Measurements from ENCODE around the gene ZNF813. TPM values are rescaled to one million over a fixed set of nuclear protein-coding genes. Genes with fewer than 3 reads are reported as not detected.
A peak's percentile ranks its signal among the peaks of the same experiment; 100 is the strongest.

ZNF813 gene
- total and polyA plus RNA-seq, 2 donors (not counting 1 experiment from before 2014, with no cell fraction given) = 1.2 to 10.8 TPM

DNA sequence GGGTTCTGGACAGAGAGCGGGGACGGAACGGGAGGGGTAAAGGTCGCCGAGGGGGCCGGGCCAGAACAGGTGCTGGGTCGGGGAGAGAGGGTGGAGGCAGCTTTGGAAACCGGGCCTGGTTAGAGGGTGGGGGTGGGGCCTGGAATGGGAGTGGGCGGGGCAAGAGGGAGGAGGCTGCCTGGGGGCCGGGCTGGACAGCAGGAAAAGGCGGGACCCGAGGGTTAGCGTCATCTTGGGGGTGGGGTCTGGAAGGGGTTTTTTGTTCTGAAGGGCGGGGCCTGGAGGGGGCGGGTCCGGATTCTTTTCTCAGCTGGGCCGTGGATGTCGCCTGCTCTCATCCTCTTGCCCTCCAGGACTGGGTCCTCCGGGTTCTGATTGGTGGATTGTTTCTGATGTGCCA, 4.3 kb upstream of the ZNF813 start:
- 22% methylated on average over 13 of the region's 19 CpGs for WGBS (ENCODE audit: insufficient coverage)
- Mint-ChIP-seq H3K4me3 (no peak overlapping the region), H3K27me3 (peaks cover 18% of the 10 kb centered on the region), H3K9me3 (ENCODE audit: insufficient read depth) (peaks cover 19% of the 10 kb centered on the region), H3K27ac (no peak overlapping the region), H3K4me1 (peaks cover 17% of the 10 kb centered on the region)
- ATAC-seq (ENCODE audit: low read depth) (no peak), DNase-seq (peak; percentile 34)
- ChIA-PET CTCF (interaction anchor here (0.7 kb wide), 1 partner anchor 55 kb away, joined by 3 read pairs; no protein-coding TSS in a partner anchor), POLR2A (no interaction called here)
- Histone ChIP-seq H3K36me3 (replicated peaks in 1 of 2; ENCODE audit: control extremely low read depth in 1 of 2, control insufficient read depth in 1 of 2, extremely low read depth in 1 of 2, insufficient read depth in 2 of 2, low read length in 1 of 2) (no peaks in the 10 kb centered on the region), H2AFZ (ENCODE audit: insufficient read depth, low read depth, low read length, poor library complexity, severe bottlenecking) (no peak overlapping the region), H3K79me2 (ENCODE audit: control insufficient read depth, insufficient read depth, low read length) (no peaks in the 10 kb centered on the region), H3K4me2 (replicated peaks; ENCODE audit: low read depth, low read length, poor library complexity, severe bottlenecking) (no peak overlapping the region), H3K27me3 (replicated peaks in 1 of 4; ENCODE audit: control extremely low read depth in 1 of 4, control insufficient read depth in 3 of 4, insufficient read depth in 4 of 4, low read length in 3 of 4) (peaks cover 0 to 27% (median 6%) of the 10 kb centered on the region in 4 experiments), H3K27ac (ENCODE audit: low read length in 2 of 2) (no peak overlapping the region), H3K4me1 (ENCODE audit: control insufficient read depth in 2 of 2, insufficient read depth in 2 of 2, low read length in 2 of 2) (peaks cover 3 to 10% of the 10 kb centered on the region in 2 donors), H4K20me1 (ENCODE audit: control insufficient read depth, insufficient read depth, low read length, poor library complexity, severe bottlenecking) (no peaks in the 10 kb centered on the region), H3K9me3 (ENCODE audit: control extremely low read depth in 1 of 3, control insufficient read depth in 2 of 3, insufficient read depth in 1 of 3, low read length in 2 of 3) (peaks cover 6 to 56% (median 27%) of the 10 kb centered on the region in 3 donors), H3K9ac (ENCODE audit: low read length) (no peak overlapping the region), H3K4me3 (ENCODE audit: control extremely low read depth in 1 of 5, extremely low read depth in 1 of 5, insufficient read depth in 1 of 5, low read depth in 2 of 5, low read length in 4 of 5) (no peak overlapping the region)
- intact Hi-C loops (cut with micrococcal nuclease) = no loop called here
- TF ChIP-seq, protein P1, sequence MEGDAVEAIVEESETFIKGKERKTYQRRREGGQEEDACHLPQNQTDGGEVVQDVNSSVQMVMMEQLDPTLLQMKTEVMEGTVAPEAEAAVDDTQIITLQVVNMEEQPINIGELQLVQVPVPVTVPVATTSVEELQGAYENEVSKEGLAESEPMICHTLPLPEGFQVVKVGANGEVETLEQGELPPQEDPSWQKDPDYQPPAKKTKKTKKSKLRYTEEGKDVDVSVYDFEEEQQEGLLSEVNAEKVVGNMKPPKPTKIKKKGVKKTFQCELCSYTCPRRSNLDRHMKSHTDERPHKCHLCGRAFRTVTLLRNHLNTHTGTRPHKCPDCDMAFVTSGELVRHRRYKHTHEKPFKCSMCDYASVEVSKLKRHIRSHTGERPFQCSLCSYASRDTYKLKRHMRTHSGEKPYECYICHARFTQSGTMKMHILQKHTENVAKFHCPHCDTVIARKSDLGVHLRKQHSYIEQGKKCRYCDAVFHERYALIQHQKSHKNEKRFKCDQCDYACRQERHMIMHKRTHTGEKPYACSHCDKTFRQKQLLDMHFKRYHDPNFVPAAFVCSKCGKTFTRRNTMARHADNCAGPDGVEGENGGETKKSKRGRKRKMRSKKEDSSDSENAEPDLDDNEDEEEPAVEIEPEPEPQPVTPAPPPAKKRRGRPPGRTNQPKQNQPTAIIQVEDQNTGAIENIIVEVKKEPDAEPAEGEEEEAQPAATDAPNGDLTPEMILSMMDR (IDR thresholded peaks at IDR 0.05) = no peak
- no peak for TF ChIP-seq EZH2 (IDR thresholded peaks at IDR 0.05; ENCODE audit: borderline replicate concordance, insufficient read depth, low read depth, low read length, poor library complexity, severe bottlenecking)

DNA sequence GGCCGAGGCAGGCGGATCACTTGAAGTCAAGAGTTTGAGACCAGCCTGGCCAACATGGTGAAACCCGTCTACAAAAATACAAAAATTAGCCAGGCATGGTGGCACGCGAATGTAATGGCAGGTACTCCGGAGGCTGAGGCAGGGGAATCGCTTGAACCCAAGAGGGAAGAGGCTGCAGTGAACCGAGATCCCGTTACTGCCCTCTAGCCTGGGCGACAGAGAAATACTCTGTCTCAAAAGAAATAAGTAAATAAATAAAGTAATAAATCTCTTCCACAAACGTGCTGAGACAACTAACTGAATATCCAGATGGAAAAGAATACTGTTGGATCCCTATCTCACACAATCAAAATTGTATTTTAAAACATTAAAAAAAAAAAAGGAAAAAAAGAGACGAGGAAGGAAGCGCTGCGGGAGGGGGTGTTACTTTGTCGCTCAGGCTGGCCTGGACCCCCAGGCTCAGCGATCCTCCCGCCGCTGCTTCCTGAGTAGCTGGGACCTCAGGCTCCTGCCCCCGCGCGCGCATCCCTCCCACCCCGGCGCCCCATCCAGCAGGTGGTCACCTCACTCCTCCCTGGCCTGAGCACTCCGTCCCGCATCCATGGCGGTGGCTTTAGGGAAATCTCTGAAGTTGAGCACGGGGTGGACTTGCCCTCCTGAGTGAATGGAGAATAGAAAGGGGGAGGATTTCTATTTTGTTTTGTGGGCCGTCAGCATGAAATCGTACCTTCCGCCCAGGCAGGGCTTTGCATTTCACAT, 628 bp upstream of the ZNF813 start:
- no peaks in the 10 kb centered on the region for H4K20me1 ChIP-seq (ENCODE audit: control insufficient read depth, insufficient read depth, low read length, poor library complexity, severe bottlenecking)
- Mint-ChIP-seq H3K4me1 (peaks cover 29% of the 10 kb centered on the region), H3K27me3 (peaks cover 18% of the 10 kb centered on the region), H3K9me3 (ENCODE audit: insufficient read depth) (peaks cover 5% of the 10 kb centered on the region), H3K27ac (peak overlapping the region; percentile 91), H3K4me3 (peak overlapping the region; percentile 97)
- H3K4me3 ChIP-seq (ENCODE audit: control extremely low read depth in 1 of 5, extremely low read depth in 1 of 5, insufficient read depth in 1 of 5, low read depth in 2 of 5, low read length in 4 of 5) = peak overlapping the region; percentile 32 to 79 (median 73)
- intact Hi-C loops (cut with micrococcal nuclease) = loop anchor here (1.0 to 5.0 kb wide), 7 partner anchors 36 to 732 kb away; partner anchors contain the start of genes ZNF331, ZNF347, ZNF525 and ZNF611
- H3K36me3 ChIP-seq (replicated peaks in 1 of 2; ENCODE audit: control extremely low read depth in 1 of 2, control insufficient read depth in 1 of 2, extremely low read depth in 1 of 2, insufficient read depth in 2 of 2, low read length in 1 of 2) = no peaks in the 10 kb centered on the region
- POLR2A ChIA-PET = interaction anchor here (0.6 kb wide), 1 partner anchor 910 kb away, joined by 3 read pairs; no protein-coding TSS in a partner anchor
- 22% methylated on average over 14 of the region's 31 CpGs for WGBS (ENCODE audit: insufficient coverage)
- peak; percentile 8 for ATAC-seq (ENCODE audit: low read depth)
- H3K9me3 ChIP-seq (ENCODE audit: control extremely low read depth in 1 of 3, control insufficient read depth in 2 of 3, insufficient read depth in 1 of 3, low read length in 2 of 3) = peaks cover 4 to 35% (median 12%) of the 10 kb centered on the region in 3 donors
- H3K9ac ChIP-seq (ENCODE audit: low read length) = peak overlapping the region; percentile 81
- no peak for TF ChIP-seq EZH2 (IDR thresholded peaks at IDR 0.05; ENCODE audit: borderline replicate concordance, insufficient read depth, low read depth, low read length, poor library complexity, severe bottlenecking)
- TF ChIP-seq, protein P1 (IDR thresholded peaks at IDR 0.05) = no peak
- peaks cover 0 to 27% (median 6%) of the 10 kb centered on the region in 4 experiments for H3K27me3 ChIP-seq (replicated peaks in 1 of 4; ENCODE audit: control extremely low read depth in 1 of 4, control insufficient read depth in 3 of 4, insufficient read depth in 4 of 4, low read length in 3 of 4)
- H3K4me1 ChIP-seq (ENCODE audit: control insufficient read depth in 2 of 2, insufficient read depth in 2 of 2, low read length in 2 of 2) = peaks cover 6 to 15% of the 10 kb centered on the region in 2 donors
- H3K79me2 ChIP-seq (ENCODE audit: control insufficient read depth, insufficient read depth, low read length) = peaks cover 11% of the 10 kb centered on the region
- no peak overlapping the region for H3K27ac ChIP-seq (ENCODE audit: low read length in 2 of 2)
- no peak for DNase-seq
- peak overlapping the region; percentile 94 for H2AFZ ChIP-seq (ENCODE audit: insufficient read depth, low read depth, low read length, poor library complexity, severe bottlenecking)
- peak overlapping the region; percentile 86 for H3K4me2 ChIP-seq (replicated peaks; ENCODE audit: low read depth, low read length, poor library complexity, severe bottlenecking)
- CTCF ChIA-PET = no interaction called here

Measured in B cell (primary cell).